ENCODE measurements around the gene XDH. TPM values are rescaled to one million over a fixed set of nuclear protein-coding genes. Genes with fewer than 3 reads are reported as not detected.

The XDH gene
- total RNA-seq, 1 donor from 2014 or later = 0.41 TPM

DNA sequence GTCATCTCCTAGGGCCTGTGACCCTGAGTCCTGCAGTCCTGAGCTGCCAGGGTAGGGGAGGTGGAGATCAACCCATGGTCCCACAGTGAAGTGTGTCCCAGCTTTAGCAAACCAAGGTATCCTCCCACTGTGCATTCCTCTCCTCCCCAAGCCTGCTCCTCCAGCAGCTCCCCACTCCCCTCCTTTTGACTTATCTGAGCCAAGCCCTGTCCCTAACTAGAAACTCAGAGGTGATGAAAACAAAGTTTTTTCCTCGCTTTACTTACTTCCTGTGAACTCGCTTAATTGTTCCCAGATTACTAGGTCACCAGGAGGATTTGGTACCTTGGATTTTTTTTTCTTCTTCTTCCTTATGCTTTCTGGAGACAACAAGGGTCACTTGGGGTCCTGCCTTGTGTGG lies 99.8 kb downstream of the XDH start:
- Histone ChIP-seq H3K9me3 (no peaks in the 10 kb centered on the region), H3K36me3 (no peaks in the 10 kb centered on the region), H3K27me3 (no peaks in the 10 kb centered on the region), H3K4me1 (peaks cover 19% of the 10 kb centered on the region), H3K27ac (no peak overlapping the region), H3K4me3 (no peak overlapping the region)
- intact Hi-C loops (cut with DNase I) = no loop called here
- no peak for ATAC-seq
- DNase-seq = no peak
- no peak for TF ChIP-seq CTCF (IDR thresholded peaks at IDR 0.05)

GRCh38 chr2:31312898-31313297 lies 101.6 kb downstream of the XDH start:
- no peak for ATAC-seq
- no peaks in the 10 kb centered on the region for H3K9me3 ChIP-seq
- H3K4me3 ChIP-seq = no peak overlapping the region
- DNase-seq = no peak
- no peaks in the 10 kb centered on the region for H3K27me3 ChIP-seq
- intact Hi-C loops (cut with DNase I) = no loop called here
- H3K4me1 ChIP-seq = peaks cover 2% of the 10 kb centered on the region
- H3K36me3 ChIP-seq = no peaks in the 10 kb centered on the region
- no peak for TF ChIP-seq CTCF (IDR thresholded peaks at IDR 0.05)
- H3K27ac ChIP-seq = no peak overlapping the region

DNA sequence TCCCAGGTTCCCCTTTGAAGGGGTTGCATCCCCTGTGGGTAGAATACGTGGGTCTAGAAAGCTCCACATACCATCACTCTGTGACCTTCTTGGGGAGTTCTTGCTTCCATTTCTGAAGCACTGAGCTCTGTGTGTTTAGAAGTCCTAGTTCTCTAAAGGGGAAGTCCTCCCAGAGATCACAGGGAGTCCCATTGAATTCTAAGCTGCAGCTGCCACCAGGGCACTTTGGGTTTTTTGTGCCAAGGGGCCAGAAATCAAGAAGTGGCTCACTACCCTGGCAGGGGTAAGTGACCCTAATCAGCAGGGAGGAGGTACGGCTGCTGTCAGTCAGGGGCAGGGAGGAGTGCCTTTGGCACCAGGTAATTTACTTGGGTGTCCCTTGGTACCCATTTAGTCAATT lies 109.7 kb downstream of the XDH start:
- no peaks in the 10 kb centered on the region for H3K9me3 ChIP-seq
- DNase-seq (no peak), ATAC-seq (no peak)
- H3K27me3 ChIP-seq = no peaks in the 10 kb centered on the region
- no peak overlapping the region for H3K4me3 ChIP-seq
- no peaks in the 10 kb centered on the region for H3K36me3 ChIP-seq
- intact Hi-C loops (cut with DNase I) = no loop called here
- TF ChIP-seq CTCF (IDR thresholded peaks at IDR 0.05) = no peak
- no peaks in the 10 kb centered on the region for H3K4me1 ChIP-seq
- H3K27ac ChIP-seq = no peak overlapping the region

- no peaks in the 10 kb centered on the region for H3K9me3 ChIP-seq
- DNase-seq (no peak), ATAC-seq (peak; percentile 58)
- no peak for TF ChIP-seq CTCF (IDR thresholded peaks at IDR 0.05)
- no peak overlapping the region for H3K4me3 ChIP-seq
- H3K4me1 ChIP-seq = no peaks in the 10 kb centered on the region
- peak overlapping the region; percentile 36 for H3K27ac ChIP-seq
- H3K36me3 ChIP-seq = no peaks in the 10 kb centered on the region
- intact Hi-C loops (cut with DNase I) = no loop called here
- no peaks in the 10 kb centered on the region for H3K27me3 ChIP-seq
Measured at GRCh38 chr2:31302940-31303563, 111.5 kb downstream of the XDH start.

- no peak for ATAC-seq
- peaks cover 8% of the 10 kb centered on the region for H3K4me1 ChIP-seq
Measured at GRCh38 chr2:31300309-31300708, 114.2 kb downstream of the XDH start.

More at GRCh38 chr2:31300309-31300708, 114.2 kb downstream of the XDH start:
- H3K9me3 ChIP-seq = no peaks in the 10 kb centered on the region
- H3K27me3 ChIP-seq = no peaks in the 10 kb centered on the region
- H3K4me3 ChIP-seq = no peak overlapping the region
- H3K27ac ChIP-seq = no peak overlapping the region
- DNase-seq = no peak
- no peak for TF ChIP-seq CTCF (IDR thresholded peaks at IDR 0.05)
- intact Hi-C loops (cut with DNase I) = no loop called here
- no peaks in the 10 kb centered on the region for H3K36me3 ChIP-seq

Measured in upper lobe of right lung (tissue), 1 donor.